ENCODE data around the gene AQP12B. TPM values are rescaled to one million over a fixed set of nuclear protein-coding genes. Genes with fewer than 3 reads are reported as not detected.

The AQP12B gene
- total RNA-seq, 1 experiment from 2014 or later, result not detected

Other genes starting within 250 kb of the AQP12B start
- gene GPC1, start 247.2 kb downstream of the AQP12B start, total RNA-seq (2014; rRNA removed; shearing (Covaris generic)), result 28.4 and 32.0 TPM in 2 replicates
- 3.6 and 8.9 TPM in 2 replicates for gene ANKMY1, start 124.9 kb downstream of the AQP12B start, total RNA-seq (2014; rRNA removed; shearing (Covaris generic))
- 2.4 and 2.5 TPM in 2 replicates for gene DUSP28, start 122.5 kb downstream of the AQP12B start, total RNA-seq (2014; rRNA removed; shearing (Covaris generic))
- gene RNPEPL1, start 114.4 kb downstream of the AQP12B start, total RNA-seq (2014; rRNA removed; shearing (Covaris generic)), result 10.3 and 15.2 TPM in 2 replicates
- 66.5 and 69.0 TPM in 2 replicates for gene CAPN10, start 96.2 kb downstream of the AQP12B start, total RNA-seq (2014; rRNA removed; shearing (Covaris generic))
- 0.07 TPM in 1 of 2 replicates, not detected in the other for gene GPR35, start 57.4 kb downstream of the AQP12B start, total RNA-seq (2014; rRNA removed; shearing (Covaris generic))
- not detected in 2 replicates for gene AQP12A, start 9.0 kb upstream of the AQP12B start, total RNA-seq (2014; rRNA removed; shearing (Covaris generic))
- 46.8 and 51.6 TPM in 2 replicates for gene KIF1A, start 137.3 kb upstream of the AQP12B start, total RNA-seq (2014; rRNA removed; shearing (Covaris generic))
- gene AGXT, start 185.9 kb upstream of the AQP12B start, total RNA-seq (2014; rRNA removed; shearing (Covaris generic)), result not detected in 2 replicates
- not detected in 2 replicates for gene MAB21L4, start 213.3 kb upstream of the AQP12B start, total RNA-seq (2014; rRNA removed; shearing (Covaris generic))
- gene CROCC2, start 223.5 kb upstream of the AQP12B start, total RNA-seq (2014; rRNA removed; shearing (Covaris generic)), result 0.38 TPM in 1 of 2 replicates, not detected in the other